GM23338 (cell line): ENCODE measurements around the gene ATAD2B. TPM values are rescaled to one million over a fixed set of nuclear protein-coding genes. Genes with fewer than 3 reads are reported as not detected.

ENCODE experiments used
- ATAC-seq: fragments of 200-7000 bp; cut with Tn5 transposase; 3 replicates; pipeline ENCODE4 v1.9.1; 2020
- DNase-seq: peaks from one replicate; pipeline ENCODE4 v3.0.0-alpha.2; 2015; ENCODE audit warnings: low spot score
- H2AFZ ChIP-seq: fragments of 200-600 bp; sonication (generic); 2 replicates; pipeline ENCODE4 v1.8.0; 2016; ENCODE audit warnings: antibody characterized with exemption, mild to moderate bottlenecking, moderate library complexity
- H3F3A ChIP-seq: fragments of 200-600 bp; sonication (generic); replicated peaks from 2 replicates; pipeline ENCODE4 v1.8.0; 2017; ENCODE audit warnings: antibody characterized with exemption, mixed run types, low read depth
- H3K27ac ChIP-seq: fragments of 200-600 bp; sonication (generic); 2 replicates; pipeline ENCODE4 v1.6.1; 2016; ENCODE audit warnings: low read depth
- H3K27me3 ChIP-seq: fragments of 200-600 bp; sonication (generic); 2 replicates; pipeline ENCODE4 v1.8.0; 2016; ENCODE audit warnings: mild to moderate bottlenecking, mixed run types, moderate library complexity; ENCODE audit not compliant: insufficient read depth
- H3K36me3 ChIP-seq: fragments of 200-600 bp; sonication (generic); 2 replicates; pipeline ENCODE4 v1.8.0; 2016; ENCODE audit warnings: mild to moderate bottlenecking; ENCODE audit not compliant: insufficient read depth
- H3K4me1 ChIP-seq: fragments of 200-600 bp; sonication (generic); 2 replicates; pipeline ENCODE4 v1.8.0; 2016; ENCODE audit warnings: mild to moderate bottlenecking, moderate library complexity; ENCODE audit not compliant: insufficient read depth
- H3K4me2 ChIP-seq: fragments of 200-600 bp; sonication (generic); 2 replicates; pipeline ENCODE4 v1.7.1; 2017; ENCODE audit warnings: mixed run types
- H3K4me3 ChIP-seq: fragments of 200-600 bp; sonication (generic); 2 replicates; pipeline ENCODE4 v1.6.1; 2016; ENCODE audit warnings: mixed run types
- H3K79me2 ChIP-seq: fragments of 200-600 bp; sonication (generic); replicated peaks from 2 replicates; pipeline ENCODE4 v1.8.0; 2017; ENCODE audit warnings: mild to moderate bottlenecking; ENCODE audit not compliant: insufficient read depth
- H3K9me2 ChIP-seq: fragments of 200-600 bp; sonication (generic); 2 replicates; pipeline ENCODE4 v1.8.0; 2017; ENCODE audit not compliant: insufficient read depth
- H4K20me1 ChIP-seq: fragments of 200-600 bp; sonication (generic); replicated peaks from 2 replicates; pipeline ENCODE4 v1.8.0; 2017; ENCODE audit warnings: mild to moderate bottlenecking; ENCODE audit not compliant: insufficient read depth
- H3K27ac Mint-ChIP-seq: 2 replicates; pipeline ENCODE4 v1.8.0; 2020; ENCODE audit warnings: inconsistent platforms, mild to moderate bottlenecking, moderate library complexity, mixed read lengths
- H3K27me3 Mint-ChIP-seq: 3 replicates; pipeline ENCODE4 v1.8.0; 2022; ENCODE audit warnings: low read depth, mild to moderate bottlenecking, moderate library complexity, mixed read lengths, inconsistent platforms; ENCODE audit not compliant: insufficient read depth, poor library complexity
- H3K36me3 Mint-ChIP-seq: 3 replicates; pipeline ENCODE4 v1.8.0; 2021; ENCODE audit warnings: low read depth, mild to moderate bottlenecking, inconsistent platforms, moderate library complexity, mixed read lengths
- H3K4me1 Mint-ChIP-seq: 3 replicates; pipeline ENCODE4 v1.8.0; 2020; ENCODE audit warnings: mild to moderate bottlenecking, inconsistent platforms, mixed read lengths
- H3K4me3 Mint-ChIP-seq: 3 replicates; pipeline ENCODE4 v1.8.0; 2021; ENCODE audit warnings: moderate library complexity, mild to moderate bottlenecking, inconsistent platforms, mixed read lengths
- H3K9me3 Mint-ChIP-seq: 3 replicates; pipeline ENCODE4 v1.8.0; 2020; ENCODE audit warnings: moderate library complexity, mild to moderate bottlenecking, inconsistent platforms, mixed read lengths
- CREB1 ChIP-seq: fragments of 250-450 bp; sonication (Bioruptor Pico); IDR thresholded peaks from 2 replicates; pipeline ENCODE4 v1.5.0; 2020; ENCODE audit warnings: low read depth, mild to moderate bottlenecking, moderate library complexity
- EZH2 ChIP-seq: fragments of 200-600 bp; sonication (generic); IDR thresholded peaks from one replicate; pipeline ENCODE4 v1.8.0; 2017; ENCODE audit warnings: antibody characterized with exemption, mild to moderate bottlenecking, low read depth; ENCODE audit not compliant: unreplicated experiment
- NANOG ChIP-seq: IDR thresholded peaks from 2 replicates; pipeline ENCODE4 v1.6.1; 2016; ENCODE audit warnings: antibody characterized with exemption, borderline replicate concordance
- POLR2AphosphoS5 ChIP-seq: IDR thresholded peaks from 2 replicates; pipeline ENCODE4 v1.6.1; 2016; ENCODE audit warnings: antibody characterized with exemption, low read depth
- STAT1 ChIP-seq: IDR thresholded peaks from one replicate; pipeline ENCODE4 v1.6.1; 2016; ENCODE audit warnings: antibody characterized with exemption; ENCODE audit not compliant: unreplicated experiment
- ZNF114 ChIP-seq: fragments of 250-450 bp; sonication (Bioruptor Pico); IDR thresholded peaks from 2 replicates; pipeline ENCODE4 v1.5.0; 2020; ENCODE audit warnings: mild to moderate bottlenecking, moderate library complexity
- ZNF331 ChIP-seq: fragments of 250-450 bp; sonication (Bioruptor Pico); IDR thresholded peaks from 2 replicates; pipeline ENCODE4 v1.5.0; 2020; ENCODE audit warnings: low read depth, mild to moderate bottlenecking, moderate library complexity
- polyA plus RNA-seq: library from polyadenylated mRNA; unstranded; fragments of >200 nt; fragmentation: Nextera tagmentation; extraction: Ambion mirVana; gene quantifications from 2 replicates; pipeline ENCODE4 v1.2.1, GENCODE V29; 2016
- total RNA-seq: library from RNA; depleted of rRNA; stranded (reverse); fragments of >200 nt; shearing (Covaris generic); gene quantifications from 2 replicates; pipeline ENCODE4 v1.2.3, GENCODE V29; 2014
- TF ChIP-seq, protein P1 (sequence below): fragments of 250-450 bp; sonication (Bioruptor Pico); IDR thresholded peaks from 2 replicates; pipeline ENCODE4 v1.5.0; 2020; ENCODE audit warnings: mild to moderate bottlenecking, moderate library complexity
- TF ChIP-seq, protein P2 (sequence below): IDR thresholded peaks from 2 replicates; pipeline ENCODE4 v1.6.1; 2016; ENCODE audit warnings: antibody characterized with exemption
- TF ChIP-seq, protein P3 (sequence below), 2 experiments: fragments of 200-600 bp in 1 of 2; sonication (generic) in 1 of 2; conservative IDR thresholded peaks; 2 replicates each; pipeline versions ENCODE4 v1.5.1 to v1.6.1; 2016 to 2017; ENCODE audit warnings: antibody characterized with exemption in 2 of 2, low read depth in 2 of 2, mild to moderate bottlenecking in 2 of 2, moderate library complexity in 1 of 2

Gene ATAD2B
- total and polyA plus RNA-seq, 2 experiments from 2014 or later = 12.4 to 19.3 TPM

DNA sequence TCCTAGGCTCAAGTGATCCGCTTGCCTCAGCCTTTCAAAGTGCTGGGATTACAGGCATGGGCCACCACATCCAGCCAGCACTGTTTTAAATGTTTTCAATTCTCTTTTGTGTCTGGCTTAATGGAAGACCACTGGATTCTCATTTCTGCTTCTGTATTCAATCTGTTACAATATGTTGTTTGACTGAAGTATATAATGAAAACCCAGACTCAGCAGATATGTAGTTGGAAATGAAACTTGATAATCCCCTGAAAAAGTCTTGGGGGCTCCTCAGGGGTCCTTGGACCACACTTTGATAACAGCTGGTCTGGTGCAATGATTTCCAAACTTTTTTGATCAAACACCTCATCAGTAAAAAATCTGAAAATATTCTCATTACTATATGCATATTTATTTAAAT, 132.7 kb downstream of the ATAD2B start (continued):
- TF ChIP-seq, protein P1, sequence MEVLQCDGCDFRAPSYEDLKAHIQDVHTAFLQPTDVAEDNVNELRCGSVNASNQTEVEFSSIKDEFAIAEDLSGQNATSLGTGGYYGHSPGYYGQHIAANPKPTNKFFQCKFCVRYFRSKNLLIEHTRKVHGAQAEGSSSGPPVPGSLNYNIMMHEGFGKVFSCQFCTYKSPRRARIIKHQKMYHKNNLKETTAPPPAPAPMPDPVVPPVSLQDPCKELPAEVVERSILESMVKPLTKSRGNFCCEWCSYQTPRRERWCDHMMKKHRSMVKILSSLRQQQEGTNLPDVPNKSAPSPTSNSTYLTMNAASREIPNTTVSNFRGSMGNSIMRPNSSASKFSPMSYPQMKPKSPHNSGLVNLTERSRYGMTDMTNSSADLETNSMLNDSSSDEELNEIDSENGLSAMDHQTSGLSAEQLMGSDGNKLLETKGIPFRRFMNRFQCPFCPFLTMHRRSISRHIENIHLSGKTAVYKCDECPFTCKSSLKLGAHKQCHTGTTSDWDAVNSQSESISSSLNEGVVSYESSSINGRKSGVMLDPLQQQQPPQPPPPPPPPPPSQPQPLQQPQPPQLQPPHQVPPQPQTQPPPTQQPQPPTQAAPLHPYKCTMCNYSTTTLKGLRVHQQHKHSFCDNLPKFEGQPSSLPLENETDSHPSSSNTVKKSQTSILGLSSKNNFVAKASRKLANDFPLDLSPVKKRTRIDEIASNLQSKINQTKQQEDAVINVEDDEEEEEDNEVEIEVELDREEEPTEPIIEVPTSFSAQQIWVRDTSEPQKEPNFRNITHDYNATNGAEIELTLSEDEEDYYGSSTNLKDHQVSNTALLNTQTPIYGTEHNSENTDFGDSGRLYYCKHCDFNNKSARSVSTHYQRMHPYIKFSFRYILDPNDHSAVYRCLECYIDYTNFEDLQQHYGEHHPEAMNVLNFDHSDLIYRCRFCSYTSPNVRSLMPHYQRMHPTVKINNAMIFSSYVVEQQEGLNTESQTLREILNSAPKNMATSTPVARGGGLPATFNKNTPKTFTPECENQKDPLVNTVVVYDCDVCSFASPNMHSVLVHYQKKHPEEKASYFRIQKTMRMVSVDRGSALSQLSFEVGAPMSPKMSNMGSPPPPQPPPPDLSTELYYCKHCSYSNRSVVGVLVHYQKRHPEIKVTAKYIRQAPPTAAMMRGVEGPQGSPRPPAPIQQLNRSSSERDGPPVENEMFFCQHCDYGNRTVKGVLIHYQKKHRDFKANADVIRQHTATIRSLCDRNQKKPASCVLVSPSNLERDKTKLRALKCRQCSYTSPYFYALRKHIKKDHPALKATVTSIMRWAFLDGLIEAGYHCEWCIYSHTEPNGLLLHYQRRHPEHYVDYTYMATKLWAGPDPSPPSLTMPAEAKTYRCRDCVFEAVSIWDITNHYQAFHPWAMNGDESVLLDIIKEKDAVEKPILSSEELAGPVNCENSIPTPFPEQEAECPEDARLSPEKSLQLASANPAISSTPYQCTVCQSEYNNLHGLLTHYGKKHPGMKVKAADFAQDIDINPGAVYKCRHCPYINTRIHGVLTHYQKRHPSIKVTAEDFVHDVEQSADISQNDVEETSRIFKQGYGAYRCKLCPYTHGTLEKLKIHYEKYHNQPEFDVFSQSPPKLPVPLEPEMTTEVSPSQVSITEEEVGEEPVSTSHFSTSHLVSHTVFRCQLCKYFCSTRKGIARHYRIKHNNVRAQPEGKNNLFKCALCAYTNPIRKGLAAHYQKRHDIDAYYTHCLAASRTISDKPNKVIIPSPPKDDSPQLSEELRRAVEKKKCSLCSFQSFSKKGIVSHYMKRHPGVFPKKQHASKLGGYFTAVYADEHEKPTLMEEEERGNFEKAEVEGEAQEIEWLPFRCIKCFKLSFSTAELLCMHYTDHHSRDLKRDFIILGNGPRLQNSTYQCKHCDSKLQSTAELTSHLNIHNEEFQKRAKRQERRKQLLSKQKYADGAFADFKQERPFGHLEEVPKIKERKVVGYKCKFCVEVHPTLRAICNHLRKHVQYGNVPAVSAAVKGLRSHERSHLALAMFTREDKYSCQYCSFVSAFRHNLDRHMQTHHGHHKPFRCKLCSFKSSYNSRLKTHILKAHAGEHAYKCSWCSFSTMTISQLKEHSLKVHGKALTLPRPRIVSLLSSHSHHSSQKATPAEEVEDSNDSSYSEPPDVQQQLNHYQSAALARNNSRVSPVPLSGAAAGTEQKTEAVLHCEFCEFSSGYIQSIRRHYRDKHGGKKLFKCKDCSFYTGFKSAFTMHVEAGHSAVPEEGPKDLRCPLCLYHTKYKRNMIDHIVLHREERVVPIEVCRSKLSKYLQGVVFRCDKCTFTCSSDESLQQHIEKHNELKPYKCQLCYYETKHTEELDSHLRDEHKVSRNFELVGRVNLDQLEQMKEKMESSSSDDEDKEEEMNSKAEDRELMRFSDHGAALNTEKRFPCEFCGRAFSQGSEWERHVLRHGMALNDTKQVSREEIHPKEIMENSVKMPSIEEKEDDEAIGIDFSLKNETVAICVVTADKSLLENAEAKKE (CRISPR knock-in tag) = no peak
- no peak for TF ChIP-seq ZNF114 (CRISPR knock-in tag)
- TF ChIP-seq EZH2 = no peak
- no peak for TF ChIP-seq NANOG

DNA sequence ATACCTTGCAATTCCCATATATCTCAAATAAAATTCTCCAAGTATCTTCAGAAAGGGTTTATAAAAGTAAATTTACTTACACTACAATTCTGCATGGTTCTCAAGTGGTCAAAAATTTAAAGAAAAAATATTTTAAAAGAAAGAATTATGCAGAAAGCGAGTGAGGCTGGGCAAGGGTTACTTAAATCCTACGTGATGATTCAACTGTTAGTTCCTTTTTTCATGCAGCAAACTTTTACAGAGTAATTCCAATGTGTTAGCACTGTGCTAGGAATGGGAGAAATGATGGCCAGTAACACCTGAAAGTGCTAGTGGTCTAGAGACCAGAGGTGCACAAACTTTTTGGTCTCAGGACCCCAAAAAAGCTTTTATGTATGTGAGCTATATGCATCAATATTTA, 133.4 kb downstream of the ATAD2B start:
- no peaks in the 10 kb centered on the region; the same call in 1 of the 2 replicates for H3K36me3 ChIP-seq
- no peak for ATAC-seq
- H3K4me1 Mint-ChIP-seq = no peaks in the 10 kb centered on the region
- TF ChIP-seq ZNF114 (CRISPR knock-in tag) (no peak), POLR2AphosphoS5 (no peak), ZNF331 (CRISPR knock-in tag) (no peak), STAT1 (no peak), CREB1 (no peak), NANOG (no peak)
- TF ChIP-seq, protein P2, sequence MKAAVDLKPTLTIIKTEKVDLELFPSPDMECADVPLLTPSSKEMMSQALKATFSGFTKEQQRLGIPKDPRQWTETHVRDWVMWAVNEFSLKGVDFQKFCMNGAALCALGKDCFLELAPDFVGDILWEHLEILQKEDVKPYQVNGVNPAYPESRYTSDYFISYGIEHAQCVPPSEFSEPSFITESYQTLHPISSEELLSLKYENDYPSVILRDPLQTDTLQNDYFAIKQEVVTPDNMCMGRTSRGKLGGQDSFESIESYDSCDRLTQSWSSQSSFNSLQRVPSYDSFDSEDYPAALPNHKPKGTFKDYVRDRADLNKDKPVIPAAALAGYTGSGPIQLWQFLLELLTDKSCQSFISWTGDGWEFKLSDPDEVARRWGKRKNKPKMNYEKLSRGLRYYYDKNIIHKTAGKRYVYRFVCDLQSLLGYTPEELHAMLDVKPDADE = no peak
- TF ChIP-seq, protein P3, sequence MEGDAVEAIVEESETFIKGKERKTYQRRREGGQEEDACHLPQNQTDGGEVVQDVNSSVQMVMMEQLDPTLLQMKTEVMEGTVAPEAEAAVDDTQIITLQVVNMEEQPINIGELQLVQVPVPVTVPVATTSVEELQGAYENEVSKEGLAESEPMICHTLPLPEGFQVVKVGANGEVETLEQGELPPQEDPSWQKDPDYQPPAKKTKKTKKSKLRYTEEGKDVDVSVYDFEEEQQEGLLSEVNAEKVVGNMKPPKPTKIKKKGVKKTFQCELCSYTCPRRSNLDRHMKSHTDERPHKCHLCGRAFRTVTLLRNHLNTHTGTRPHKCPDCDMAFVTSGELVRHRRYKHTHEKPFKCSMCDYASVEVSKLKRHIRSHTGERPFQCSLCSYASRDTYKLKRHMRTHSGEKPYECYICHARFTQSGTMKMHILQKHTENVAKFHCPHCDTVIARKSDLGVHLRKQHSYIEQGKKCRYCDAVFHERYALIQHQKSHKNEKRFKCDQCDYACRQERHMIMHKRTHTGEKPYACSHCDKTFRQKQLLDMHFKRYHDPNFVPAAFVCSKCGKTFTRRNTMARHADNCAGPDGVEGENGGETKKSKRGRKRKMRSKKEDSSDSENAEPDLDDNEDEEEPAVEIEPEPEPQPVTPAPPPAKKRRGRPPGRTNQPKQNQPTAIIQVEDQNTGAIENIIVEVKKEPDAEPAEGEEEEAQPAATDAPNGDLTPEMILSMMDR (conservative IDR thresholded peaks at IDR 0.05; ENCODE audit: low read depth in 2 of 2) = no peak

More for the DNA sequence above, 133.4 kb downstream of the ATAD2B start:
- Mint-ChIP-seq H3K4me3 (no peak overlapping the region), H3K27ac (no peak overlapping the region), H3K27me3 (no peaks in the 10 kb centered on the region), H3K36me3 (no peaks in the 10 kb centered on the region), H3K9me3 (no peaks in the 10 kb centered on the region)
- Histone ChIP-seq H4K20me1 (no peaks in the 10 kb centered on the region), H3K4me1 (no peaks in the 10 kb centered on the region), H3K27ac (no peak overlapping the region), H3F3A (no peaks in the 10 kb centered on the region), H3K79me2 (no peaks in the 10 kb centered on the region), H3K27me3 (no peaks in the 10 kb centered on the region), H3K4me3 (no peak overlapping the region), H3K4me2 (no peak overlapping the region), H3K9me2 (no peaks in the 10 kb centered on the region), H2AFZ (no peak overlapping the region)
- no peak for DNase-seq
